Fibroblast of skin of back (primary cell): ENCODE measurements around the gene METAP1D.
A peak's percentile ranks its signal among the peaks of the same experiment; 100 is the strongest.

Source experiments
- DNase-seq: peaks from one replicate; pipeline ENCODE4 v3.0.0-alpha.2; 2013

Gene METAP1D

GRCh38 chr2:172093416-172094293 is 93.9 kb downstream of the METAP1D start:
- DNase-seq, result no peak

- DNase-seq, result no peak
Observed at GRCh38 chr2:172094294-172095145, 94.8 kb downstream of the METAP1D start.

- peak; percentile 80 for DNase-seq
Observed at GRCh38 chr2:172095146-172095904, 95.6 kb downstream of the METAP1D start.

- DNase-seq, result no peak
Observed at GRCh38 chr2:172095905-172096625, 96.3 kb downstream of the METAP1D start.

- peak; percentile 86 for DNase-seq
Observed at GRCh38 chr2:172096626-172097547, 97.1 kb downstream of the METAP1D start.

- no peak for DNase-seq
Observed at GRCh38 chr2:172097557-172098131, 97.9 kb downstream of the METAP1D start.

- DNase-seq, result no peak
Observed at GRCh38 chr2:172098287-172098649, 98.5 kb downstream of the METAP1D start.

- peak; percentile 87 for DNase-seq
Observed at GRCh38 chr2:172098650-172099471, 99.1 kb downstream of the METAP1D start.

- DNase-seq, result no peak
Observed at GRCh38 chr2:172099472-172100079, 99.8 kb downstream of the METAP1D start.

- no peak for DNase-seq
Observed at GRCh38 chr2:172100080-172100934, 100.6 kb downstream of the METAP1D start.

GRCh38 chr2:172100935-172101820 is 101.4 kb downstream of the METAP1D start:
- no peak for DNase-seq

GRCh38 chr2:172101821-172102390 is 102.2 kb downstream of the METAP1D start:
- DNase-seq, result no peak

- DNase-seq, result peak; percentile 87
Observed at GRCh38 chr2:172102391-172103359, 102.9 kb downstream of the METAP1D start, which contains the start of gene DLX2. Gene DLX2 (minus strand): TSS chr2:172102900. CDS start chr2:172102538, 362 bp downstream.

- peak; percentile 81 for DNase-seq
Observed at GRCh38 chr2:172103471-172104272, 103.9 kb downstream of the METAP1D start.
